Measurements from ENCODE around the gene ZNRF2. TPM values are rescaled to one million over a fixed set of nuclear protein-coding genes. Genes with fewer than 3 reads are reported as not detected.

ZNRF2 gene
- total and polyA plus RNA-seq, 2 donors (not counting 3 experiments of a cell fraction or from before 2014, with no cell fraction given), result 1.4 to 5.9 TPM

- no peak overlapping the region for H3K27ac ChIP-seq (ENCODE audit: insufficient read depth, low read depth, low read length)
- intact Hi-C loops (cut with micrococcal nuclease), result no loop called here
- H3K9ac ChIP-seq (replicated peaks; ENCODE audit: extremely low read depth, insufficient read depth, low read length), result no peak overlapping the region
- DNase-seq (ENCODE audit: low read depth, low spot score), result no peak
- H2AFZ ChIP-seq (ENCODE audit: low read depth, low read length), result no peak overlapping the region
- dilution Hi-C loops (cut with MboI; ENCODE audit: extremely low pct_ligation_motif_present, low sequenced_read_pairs), result no loop called here
- H3K4me2 ChIP-seq (ENCODE audit: insufficient read depth, low read length), result no peak overlapping the region
- no peaks in the 10 kb centered on the region for H3K9me1 ChIP-seq (replicated peaks; ENCODE audit: control insufficient read depth, extremely low read depth, insufficient read depth, low read length)
- H3K4me3 ChIP-seq (replicated peaks in 1 of 3; ENCODE audit: insufficient read depth in 1 of 3, low read depth in 1 of 3, low read length in 3 of 3), result no peak overlapping the region
- no TSS peak for BruUV-seq (replicated peaks)
- H3K4me1 ChIP-seq (ENCODE audit: control insufficient read depth, extremely low read depth, insufficient read depth, low read length), result no peaks in the 10 kb centered on the region
- TF ChIP-seq FOS (IDR thresholded peaks at IDR 0.05; ENCODE audit: borderline replicate concordance, insufficient read depth, low read length), result no peak
- TF ChIP-seq JUN (IDR thresholded peaks at IDR 0.05; ENCODE audit: borderline replicate concordance, insufficient read depth, insufficient read length, low read depth), result no peak
- TF ChIP-seq MAX (IDR thresholded peaks at IDR 0.05; ENCODE audit: insufficient read depth, insufficient read length), result no peak
- TF ChIP-seq EZH2 (IDR thresholded peaks at IDR 0.05; ENCODE audit: borderline replicate concordance, low read depth, low read length, severe bottlenecking), result no peak
- no peak for TF ChIP-seq GATA2 (IDR thresholded peaks at IDR 0.05; ENCODE audit: insufficient read depth, insufficient read length, low read depth, low read length)
- no peak for TF ChIP-seq MYC (IDR thresholded peaks at IDR 0.05; ENCODE audit: low read depth, low read length)
- TF ChIP-seq POLR2A (IDR thresholded peaks at IDR 0.05; ENCODE audit: low read depth, low read length), result no peak
- TF ChIP-seq CTCF (IDR thresholded peaks at IDR 0.05; ENCODE audit: extremely low read depth in 1 of 2, insufficient read depth in 1 of 2, low read depth in 1 of 2, low read length in 2 of 2), result no peak
- TF ChIP-seq POLR2AphosphoS5 (IDR thresholded peaks at IDR 0.05; ENCODE audit: insufficient read depth, low read depth, low read length), result no peak
- ChIA-PET CTCF (no interaction called here), POLR2A (no interaction called here)
- no peak for FAIRE-seq
- H3K9me3 ChIP-seq (replicated peaks; ENCODE audit: control insufficient read depth, insufficient read depth, low read length), result no peaks in the 10 kb centered on the region
- H3K36me3 ChIP-seq (ENCODE audit: control insufficient read depth in 2 of 2, extremely low read depth in 1 of 2, insufficient read depth in 2 of 2, low read length in 2 of 2), result no peaks in the 10 kb centered on the region
- no peaks in the 10 kb centered on the region for H3K79me2 ChIP-seq (ENCODE audit: control insufficient read depth, insufficient read depth, low read length)
- no peaks in the 10 kb centered on the region for H4K20me1 ChIP-seq (replicated peaks; ENCODE audit: control insufficient read depth, extremely low read depth, insufficient read depth, low read length)
- H3K27me3 ChIP-seq (ENCODE audit: control insufficient read depth in 2 of 2, insufficient read depth in 2 of 2, low read length in 2 of 2), result peaks cover 14 to 24% of the 10 kb centered on the region in 2 experiments
These were observed 34.2 kb upstream of the ZNRF2 start for GRCh38 chr7:30249986-30250774.

Measured in endothelial cell of umbilical vein (primary cell).